ENCODE measurements around the gene ARSB.

GRCh38 chr5:79011219-79011836, 26.2 kb upstream of the ARSB start:
- TF ChIP-seq POLR2AphosphoS5 (IDR thresholded peaks at IDR 0.05) (no peak), CTCF (IDR thresholded peaks at IDR 0.05) (no peak), EP300 (IDR thresholded peaks at IDR 0.05; ENCODE audit: low read depth) (no peak), POLR2A (IDR thresholded peaks at IDR 0.05) (no peak)

Measured in transverse colon (tissue), 4 donors.